ENCODE measurements around the gene GPR52.

The GPR52 gene

GRCh38 chr1:174466607-174467006 lies 18.8 kb downstream of the GPR52 start:
- DNase-seq (ENCODE audit: low spot score) = no peak

GRCh38 chr1:174469052-174469451 lies 21.3 kb downstream of the GPR52 start:
- DNase-seq (ENCODE audit: low spot score) = no peak

- peak; percentile 14 for DNase-seq (ENCODE audit: low spot score)
Observed at GRCh38 chr1:174469687-174470086, 21.9 kb downstream of the GPR52 start.

GRCh38 chr1:174479281-174479680 lies 31.5 kb downstream of the GPR52 start:
- DNase-seq (ENCODE audit: low spot score) = no peak

GRCh38 chr1:174480324-174480723 lies 32.6 kb downstream of the GPR52 start:
- no peak for DNase-seq (ENCODE audit: low spot score)

- DNase-seq (ENCODE audit: low spot score) = no peak
Observed at GRCh38 chr1:174491606-174492005, 43.8 kb downstream of the GPR52 start.

- DNase-seq (ENCODE audit: low spot score) = no peak
Observed at GRCh38 chr1:174497478-174497877, 49.7 kb downstream of the GPR52 start.
